ENCODE data around the gene ULK2. TPM values are rescaled to one million over a fixed set of nuclear protein-coding genes. Genes with fewer than 3 reads are reported as not detected.

ULK2 gene
- total RNA-seq, 1 experiment from 2014 or later: 12.7 TPM

Other genes starting within 250 kb of the ULK2 start
- 86.8 TPM for gene ALDH3A2, start 219.2 kb downstream of the ULK2 start, total RNA-seq (2021; ENCODE audit: unreplicated experiment)
- not detected for gene SLC47A2, start 151.4 kb downstream of the ULK2 start, total RNA-seq (2021; ENCODE audit: unreplicated experiment)
- gene ALDH3A1, start 119.6 kb downstream of the ULK2 start, total RNA-seq (2021; ENCODE audit: unreplicated experiment): 0.86 TPM
- gene AKAP10, start 109.9 kb upstream of the ULK2 start, total RNA-seq (2021; ENCODE audit: unreplicated experiment): 31.6 TPM
- 43.5 TPM for gene SPECC1, start 141.4 kb upstream of the ULK2 start, total RNA-seq (2021; ENCODE audit: unreplicated experiment)